ENCODE results near the gene NAALADL2.

NAALADL2 gene

DNA sequence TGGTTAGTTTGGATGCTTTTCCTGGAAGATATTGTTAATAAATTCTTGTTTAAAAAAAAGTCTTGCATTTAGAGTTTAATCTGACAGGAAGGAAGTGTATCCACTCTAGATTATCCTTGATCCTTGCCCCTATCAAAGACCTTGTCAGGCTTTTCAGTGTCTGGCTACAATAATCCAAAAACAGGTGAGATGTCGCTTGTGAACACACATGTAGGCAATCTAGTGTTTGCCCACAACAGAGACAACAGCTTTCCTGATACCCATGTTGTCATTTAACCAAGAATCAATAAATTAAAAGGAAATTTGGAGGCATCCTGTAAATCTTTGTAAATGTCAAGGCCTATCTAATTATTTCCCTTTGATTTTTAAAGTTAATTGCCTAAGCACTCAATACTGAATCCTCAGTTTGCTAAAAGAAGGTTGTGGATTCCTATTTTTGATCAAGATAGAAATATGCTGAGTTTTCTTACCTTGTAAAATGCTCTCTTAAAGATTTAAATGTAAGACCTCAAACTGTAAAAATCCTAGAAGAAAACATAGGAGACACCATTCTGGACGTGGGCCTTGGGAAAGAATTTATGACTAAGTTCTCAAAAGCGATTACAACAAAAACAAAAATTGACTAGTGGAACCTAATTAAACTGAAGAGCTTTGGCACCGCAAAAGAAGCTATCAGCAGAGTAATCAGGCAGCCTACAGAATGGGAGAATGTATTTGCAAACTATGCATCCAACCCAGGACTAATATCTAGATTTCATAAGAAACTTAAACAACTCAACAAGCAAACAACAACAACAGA, 207.7 kb downstream of the NAALADL2 start:
- H3K9me3 ChIP-seq (ENCODE audit: low read length), result no peaks in the 10 kb centered on the region
- H3K4me2 ChIP-seq (ENCODE audit: low read length), result no peak overlapping the region
- no peaks in the 10 kb centered on the region for H3K9me2 ChIP-seq (ENCODE audit: low read depth, low read length)
- no peak overlapping the region for H3K4me3 ChIP-seq (ENCODE audit: low read depth, low read length, poor library complexity, severe bottlenecking)
- H3K27me3 ChIP-seq (ENCODE audit: insufficient read depth, low read length), result no peaks in the 10 kb centered on the region; the same call in 1 of the 2 replicates
- no peaks in the 10 kb centered on the region for H3K36me3 ChIP-seq (ENCODE audit: insufficient read depth, low read length)
- H3F3A ChIP-seq (ENCODE audit: insufficient read depth, low read length), result no peaks in the 10 kb centered on the region
- no peaks in the 10 kb centered on the region for H4K20me1 ChIP-seq (ENCODE audit: insufficient read depth, low read length)
- no peak overlapping the region for H3K27ac ChIP-seq (ENCODE audit: low read depth, low read length, poor library complexity, severe bottlenecking)
- no peak overlapping the region for H2AFZ ChIP-seq (ENCODE audit: low read length)
- no peak for TF ChIP-seq EZH2 (IDR thresholded peaks at IDR 0.05; ENCODE audit: borderline replicate concordance, low read length)
- TF ChIP-seq, protein P1, sequence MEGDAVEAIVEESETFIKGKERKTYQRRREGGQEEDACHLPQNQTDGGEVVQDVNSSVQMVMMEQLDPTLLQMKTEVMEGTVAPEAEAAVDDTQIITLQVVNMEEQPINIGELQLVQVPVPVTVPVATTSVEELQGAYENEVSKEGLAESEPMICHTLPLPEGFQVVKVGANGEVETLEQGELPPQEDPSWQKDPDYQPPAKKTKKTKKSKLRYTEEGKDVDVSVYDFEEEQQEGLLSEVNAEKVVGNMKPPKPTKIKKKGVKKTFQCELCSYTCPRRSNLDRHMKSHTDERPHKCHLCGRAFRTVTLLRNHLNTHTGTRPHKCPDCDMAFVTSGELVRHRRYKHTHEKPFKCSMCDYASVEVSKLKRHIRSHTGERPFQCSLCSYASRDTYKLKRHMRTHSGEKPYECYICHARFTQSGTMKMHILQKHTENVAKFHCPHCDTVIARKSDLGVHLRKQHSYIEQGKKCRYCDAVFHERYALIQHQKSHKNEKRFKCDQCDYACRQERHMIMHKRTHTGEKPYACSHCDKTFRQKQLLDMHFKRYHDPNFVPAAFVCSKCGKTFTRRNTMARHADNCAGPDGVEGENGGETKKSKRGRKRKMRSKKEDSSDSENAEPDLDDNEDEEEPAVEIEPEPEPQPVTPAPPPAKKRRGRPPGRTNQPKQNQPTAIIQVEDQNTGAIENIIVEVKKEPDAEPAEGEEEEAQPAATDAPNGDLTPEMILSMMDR (IDR thresholded peaks at IDR 0.05; ENCODE audit: low read length), result no peak
- no peak overlapping the region for H3K9ac ChIP-seq (ENCODE audit: low read length)
- H3K79me2 ChIP-seq (ENCODE audit: insufficient read depth, low read length), result no peaks in the 10 kb centered on the region
- no peaks in the 10 kb centered on the region for H3K4me1 ChIP-seq (ENCODE audit: insufficient read depth, low read length, severe bottlenecking)

DNA sequence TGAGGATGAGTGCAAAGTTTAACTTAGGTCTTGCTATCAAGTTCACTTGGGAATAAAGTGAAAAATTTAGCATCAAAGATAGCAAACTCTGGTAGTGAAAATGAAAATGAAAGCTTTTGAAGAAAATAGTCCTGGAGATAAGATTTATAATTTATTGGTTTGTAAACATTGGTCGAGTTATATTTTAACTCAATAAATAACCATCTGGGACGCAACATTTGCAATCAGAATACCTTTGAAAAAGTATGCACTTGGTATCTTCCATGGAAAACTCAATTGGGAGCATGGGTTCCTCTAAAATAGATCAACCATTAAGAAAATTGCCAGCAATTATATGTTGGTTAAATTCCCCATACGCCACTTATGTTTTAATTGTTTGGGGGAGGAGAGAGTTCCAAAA, 209.5 kb downstream of the NAALADL2 start:
- H3K9ac ChIP-seq (ENCODE audit: low read length), result no peak overlapping the region
- no peak overlapping the region for H3K4me3 ChIP-seq (ENCODE audit: low read depth, low read length, poor library complexity, severe bottlenecking)
- H2AFZ ChIP-seq (ENCODE audit: low read length), result no peak overlapping the region
- H3K79me2 ChIP-seq (ENCODE audit: insufficient read depth, low read length), result no peaks in the 10 kb centered on the region
- H3F3A ChIP-seq (ENCODE audit: insufficient read depth, low read length), result no peaks in the 10 kb centered on the region
- no peaks in the 10 kb centered on the region for H3K9me2 ChIP-seq (ENCODE audit: low read depth, low read length)
- no peaks in the 10 kb centered on the region for H3K9me3 ChIP-seq (ENCODE audit: low read length)
- no peaks in the 10 kb centered on the region for H3K36me3 ChIP-seq (ENCODE audit: insufficient read depth, low read length)
- no peaks in the 10 kb centered on the region for H3K4me1 ChIP-seq (ENCODE audit: insufficient read depth, low read length, severe bottlenecking)
- no peaks in the 10 kb centered on the region for H4K20me1 ChIP-seq (ENCODE audit: insufficient read depth, low read length)
- TF ChIP-seq EZH2 (IDR thresholded peaks at IDR 0.05; ENCODE audit: borderline replicate concordance, low read length), result no peak
- TF ChIP-seq, protein P1 (IDR thresholded peaks at IDR 0.05; ENCODE audit: low read length), result no peak
- H3K27ac ChIP-seq (ENCODE audit: low read depth, low read length, poor library complexity, severe bottlenecking), result no peak overlapping the region
- H3K27me3 ChIP-seq (ENCODE audit: insufficient read depth, low read length), result no peaks in the 10 kb centered on the region; the same call in 1 of the 2 replicates
- H3K4me2 ChIP-seq (ENCODE audit: low read length), result no peak overlapping the region

DNA sequence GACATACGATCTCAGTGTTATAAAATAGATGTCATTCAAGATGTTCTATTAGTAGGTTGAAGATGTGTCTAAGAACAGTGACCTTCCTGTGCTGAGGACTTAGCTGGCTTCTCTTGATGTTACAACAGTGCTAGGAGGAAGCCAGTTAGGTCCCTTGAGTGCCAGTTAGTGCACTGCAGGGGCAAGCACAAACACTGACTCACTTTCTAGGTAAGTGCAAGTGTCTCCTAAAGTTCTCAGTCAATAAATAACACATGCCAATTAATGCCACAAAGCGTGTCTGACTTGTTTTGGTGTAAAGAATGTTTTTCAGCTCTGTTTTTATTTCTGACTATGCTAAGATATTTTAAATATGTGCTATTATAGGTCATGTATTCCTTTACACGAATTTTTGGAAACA, 211.8 kb downstream of the NAALADL2 start:
- no peaks in the 10 kb centered on the region for H3K9me3 ChIP-seq (ENCODE audit: low read length)
- no peaks in the 10 kb centered on the region; the same call in 1 of the 2 replicates for H3K27me3 ChIP-seq (ENCODE audit: insufficient read depth, low read length)
- no peaks in the 10 kb centered on the region for H4K20me1 ChIP-seq (ENCODE audit: insufficient read depth, low read length)
- no peak overlapping the region for H3K9ac ChIP-seq (ENCODE audit: low read length)
- no peak overlapping the region for H2AFZ ChIP-seq (ENCODE audit: low read length)
- no peaks in the 10 kb centered on the region for H3F3A ChIP-seq (ENCODE audit: insufficient read depth, low read length)
- no peak overlapping the region for H3K4me3 ChIP-seq (ENCODE audit: low read depth, low read length, poor library complexity, severe bottlenecking)
- no peaks in the 10 kb centered on the region for H3K4me1 ChIP-seq (ENCODE audit: insufficient read depth, low read length, severe bottlenecking)
- no peaks in the 10 kb centered on the region for H3K79me2 ChIP-seq (ENCODE audit: insufficient read depth, low read length)
- H3K9me2 ChIP-seq (ENCODE audit: low read depth, low read length), result no peaks in the 10 kb centered on the region
- no peak overlapping the region for H3K27ac ChIP-seq (ENCODE audit: low read depth, low read length, poor library complexity, severe bottlenecking)
- H3K36me3 ChIP-seq (ENCODE audit: insufficient read depth, low read length), result no peaks in the 10 kb centered on the region
- no peak overlapping the region for H3K4me2 ChIP-seq (ENCODE audit: low read length)
- TF ChIP-seq, protein P1 (IDR thresholded peaks at IDR 0.05; ENCODE audit: low read length), result no peak
- TF ChIP-seq EZH2 (IDR thresholded peaks at IDR 0.05; ENCODE audit: borderline replicate concordance, low read length), result no peak

Data from OCI-LY1 (cell line).